OCI-LY1 (cell line): ENCODE data around the gene PCDHGB4.
"Not testable (repeated sequence)": the region's sequence is repeated elsewhere in the genome, so short reads cannot be mapped to it uniquely, and the experiment has no call there.

Experiments used
- H2AFZ ChIP-seq: fragments of 200-600 bp; sonication (generic), shearing (Covaris generic); 2 replicates; pipeline ENCODE4 v1.6.0; 2014; ENCODE audit warnings: antibody characterized with exemption, mild to moderate bottlenecking, low read length
- H3F3A ChIP-seq: fragments of 200-600 bp; sonication (generic), shearing (Covaris generic); 2 replicates; pipeline ENCODE4 v1.6.0; 2014; ENCODE audit warnings: mild to moderate bottlenecking, antibody characterized with exemption, low read length, moderate library complexity; ENCODE audit not compliant: insufficient read depth
- H3K27ac ChIP-seq: fragments of 200-600 bp; sonication (generic); 2 replicates; pipeline ENCODE4 v1.5.1; 2014; ENCODE audit warnings: low read length, mixed run types, mild to moderate bottlenecking, low read depth; ENCODE audit not compliant: poor library complexity, severe bottlenecking
- H3K27me3 ChIP-seq: fragments of 200-600 bp; sonication (generic); 2 replicates; pipeline ENCODE4 v1.6.0; 2014; ENCODE audit warnings: antibody characterized with exemption, mild to moderate bottlenecking, low read length, moderate library complexity; ENCODE audit not compliant: insufficient read depth
- H3K36me3 ChIP-seq: fragments of 200-600 bp; sonication (generic); 2 replicates; pipeline ENCODE4 v1.6.1; 2014; ENCODE audit warnings: mild to moderate bottlenecking, antibody characterized with exemption, low read length, moderate library complexity, mixed read lengths; ENCODE audit not compliant: insufficient read depth
- H3K4me1 ChIP-seq: fragments of 200-600 bp; sonication (generic); 2 replicates; pipeline ENCODE4 v1.5.1; 2014; ENCODE audit warnings: mild to moderate bottlenecking, low read length, moderate library complexity; ENCODE audit not compliant: insufficient read depth, severe bottlenecking
- H3K4me2 ChIP-seq: fragments of 200-600 bp; sonication (generic), shearing (Covaris generic); 2 replicates; pipeline ENCODE4 v1.6.1; 2014; ENCODE audit warnings: low read length
- H3K4me3 ChIP-seq: fragments of 200-600 bp; sonication (generic); 2 replicates; pipeline ENCODE4 v1.5.1; 2014; ENCODE audit warnings: low read length, low read depth, mild to moderate bottlenecking, mixed read lengths; ENCODE audit not compliant: poor library complexity, severe bottlenecking
- H3K79me2 ChIP-seq: fragments of 200-600 bp; shearing (Covaris generic); 2 replicates; pipeline ENCODE4 v1.6.1; 2016; ENCODE audit warnings: mixed run types, low read length, mixed read lengths; ENCODE audit not compliant: insufficient read depth
- H3K9ac ChIP-seq: fragments of 200-600 bp; sonication (generic), shearing (Covaris generic); 2 replicates; pipeline ENCODE4 v1.6.1; 2014; ENCODE audit warnings: mild to moderate bottlenecking, low read length, mixed read lengths
- H3K9me2 ChIP-seq: fragments of 200-600 bp; sonication (generic), shearing (Covaris generic); 2 replicates; pipeline ENCODE4 v1.6.1; 2014; ENCODE audit warnings: low read depth, mild to moderate bottlenecking, low read length, mixed read lengths
- H3K9me3 ChIP-seq: fragments of 200-600 bp; shearing (Covaris generic); 2 replicates; pipeline ENCODE4 v1.6.1; 2014; ENCODE audit warnings: low read length, mixed read lengths
- H4K20me1 ChIP-seq: fragments of 200-600 bp; sonication (generic), shearing (Covaris generic); 2 replicates; pipeline ENCODE4 v1.6.0; 2016; ENCODE audit warnings: mild to moderate bottlenecking, low read length; ENCODE audit not compliant: insufficient read depth
- EZH2 ChIP-seq: fragments of 200-600 bp; sonication (generic), shearing (Covaris generic); IDR thresholded peaks from 2 replicates; pipeline ENCODE4 v1.8.0; 2017; ENCODE audit warnings: borderline replicate concordance, mixed run types, mild to moderate bottlenecking, antibody characterized with exemption, low read length, moderate library complexity, mixed read lengths
- TF ChIP-seq, protein P1 (sequence below): fragments of 200-600 bp; sonication (generic), shearing (Covaris generic); IDR thresholded peaks from 2 replicates; pipeline ENCODE4 v1.5.1; 2017; ENCODE audit warnings: mild to moderate bottlenecking, antibody characterized with exemption, low read length, moderate library complexity, mixed read lengths

PCDHGB4 gene

DNA sequence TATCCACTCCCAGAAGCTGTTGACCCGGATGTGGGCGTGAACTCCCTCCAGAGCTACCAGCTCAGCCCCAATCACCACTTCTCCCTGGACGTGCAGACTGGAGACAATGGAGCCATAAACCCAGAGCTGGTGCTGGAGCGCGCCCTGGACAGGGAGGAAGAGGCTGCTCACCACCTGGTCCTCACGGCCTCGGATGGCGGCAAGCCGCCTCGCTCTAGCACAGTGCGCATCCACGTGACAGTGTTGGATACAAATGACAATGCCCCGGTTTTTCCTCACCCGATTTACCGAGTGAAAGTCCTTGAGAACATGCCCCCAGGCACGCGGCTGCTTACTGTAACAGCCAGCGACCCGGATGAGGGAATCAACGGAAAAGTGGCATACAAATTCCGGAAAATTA, 5.8 kb downstream of the PCDHGB4 start:
- Histone ChIP-seq H3K79me2 (no peaks in the 10 kb centered on the region), H3K9me2 (no peaks in the 10 kb centered on the region), H3K27me3 (no peaks in the 10 kb centered on the region), H3K9ac (no peak overlapping the region), H3K36me3 (no peaks in the 10 kb centered on the region), H3K4me1 (no peaks in the 10 kb centered on the region), H4K20me1 (no peaks in the 10 kb centered on the region), H3K9me3 (peaks cover 6% of the 10 kb centered on the region; the same call in 1 of the 2 replicates), H3F3A (no peaks in the 10 kb centered on the region), H3K4me2 (no peak overlapping the region), H2AFZ (no peak overlapping the region), H3K27ac (no peak overlapping the region), H3K4me3 (no peak overlapping the region)
- no peak for TF ChIP-seq EZH2
- TF ChIP-seq, protein P1, sequence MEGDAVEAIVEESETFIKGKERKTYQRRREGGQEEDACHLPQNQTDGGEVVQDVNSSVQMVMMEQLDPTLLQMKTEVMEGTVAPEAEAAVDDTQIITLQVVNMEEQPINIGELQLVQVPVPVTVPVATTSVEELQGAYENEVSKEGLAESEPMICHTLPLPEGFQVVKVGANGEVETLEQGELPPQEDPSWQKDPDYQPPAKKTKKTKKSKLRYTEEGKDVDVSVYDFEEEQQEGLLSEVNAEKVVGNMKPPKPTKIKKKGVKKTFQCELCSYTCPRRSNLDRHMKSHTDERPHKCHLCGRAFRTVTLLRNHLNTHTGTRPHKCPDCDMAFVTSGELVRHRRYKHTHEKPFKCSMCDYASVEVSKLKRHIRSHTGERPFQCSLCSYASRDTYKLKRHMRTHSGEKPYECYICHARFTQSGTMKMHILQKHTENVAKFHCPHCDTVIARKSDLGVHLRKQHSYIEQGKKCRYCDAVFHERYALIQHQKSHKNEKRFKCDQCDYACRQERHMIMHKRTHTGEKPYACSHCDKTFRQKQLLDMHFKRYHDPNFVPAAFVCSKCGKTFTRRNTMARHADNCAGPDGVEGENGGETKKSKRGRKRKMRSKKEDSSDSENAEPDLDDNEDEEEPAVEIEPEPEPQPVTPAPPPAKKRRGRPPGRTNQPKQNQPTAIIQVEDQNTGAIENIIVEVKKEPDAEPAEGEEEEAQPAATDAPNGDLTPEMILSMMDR, result no peak

DNA sequence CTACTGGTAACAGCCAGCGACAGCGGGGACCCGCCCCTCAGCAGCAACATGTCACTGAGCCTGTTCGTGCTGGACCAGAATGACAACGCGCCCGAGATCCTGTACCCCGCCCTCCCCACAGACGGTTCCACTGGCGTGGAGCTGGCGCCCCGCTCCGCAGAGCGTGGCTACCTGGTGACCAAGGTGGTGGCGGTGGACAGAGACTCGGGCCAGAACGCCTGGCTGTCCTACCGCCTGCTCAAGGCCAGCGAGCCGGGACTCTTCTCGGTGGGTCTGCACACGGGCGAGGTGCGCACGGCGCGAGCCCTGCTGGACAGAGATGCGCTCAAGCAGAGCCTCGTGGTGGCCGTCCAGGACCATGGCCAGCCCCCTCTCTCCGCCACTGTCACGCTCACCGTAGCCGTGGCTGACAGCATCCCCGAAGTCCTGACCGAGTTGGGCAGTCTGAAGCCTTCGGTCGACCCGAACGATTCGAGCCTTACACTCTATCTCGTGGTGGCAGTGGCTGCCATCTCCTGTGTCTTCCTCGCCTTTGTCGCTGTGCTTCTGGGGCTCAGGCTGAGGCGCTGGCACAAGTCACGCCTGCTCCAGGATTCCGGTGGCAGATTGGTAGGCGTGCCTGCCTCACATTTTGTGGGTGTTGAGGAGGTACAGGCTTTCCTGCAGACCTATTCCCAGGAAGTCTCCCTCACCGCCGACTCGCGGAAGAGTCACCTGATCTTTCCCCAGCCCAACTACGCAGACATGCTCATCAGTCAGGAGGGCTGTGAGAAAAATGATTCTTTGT, 7.1 kb downstream of the PCDHGB4 start:
- not testable (repeated sequence) for H2AFZ ChIP-seq, H3K36me3 ChIP-seq, H4K20me1 ChIP-seq, H3K4me1 ChIP-seq, H3F3A ChIP-seq, H3K9ac ChIP-seq, H3K4me2 ChIP-seq, H3K9me3 ChIP-seq, H3K4me3 ChIP-seq, H3K27ac ChIP-seq, H3K27me3 ChIP-seq, H3K79me2 ChIP-seq, H3K9me2 ChIP-seq

DNA sequence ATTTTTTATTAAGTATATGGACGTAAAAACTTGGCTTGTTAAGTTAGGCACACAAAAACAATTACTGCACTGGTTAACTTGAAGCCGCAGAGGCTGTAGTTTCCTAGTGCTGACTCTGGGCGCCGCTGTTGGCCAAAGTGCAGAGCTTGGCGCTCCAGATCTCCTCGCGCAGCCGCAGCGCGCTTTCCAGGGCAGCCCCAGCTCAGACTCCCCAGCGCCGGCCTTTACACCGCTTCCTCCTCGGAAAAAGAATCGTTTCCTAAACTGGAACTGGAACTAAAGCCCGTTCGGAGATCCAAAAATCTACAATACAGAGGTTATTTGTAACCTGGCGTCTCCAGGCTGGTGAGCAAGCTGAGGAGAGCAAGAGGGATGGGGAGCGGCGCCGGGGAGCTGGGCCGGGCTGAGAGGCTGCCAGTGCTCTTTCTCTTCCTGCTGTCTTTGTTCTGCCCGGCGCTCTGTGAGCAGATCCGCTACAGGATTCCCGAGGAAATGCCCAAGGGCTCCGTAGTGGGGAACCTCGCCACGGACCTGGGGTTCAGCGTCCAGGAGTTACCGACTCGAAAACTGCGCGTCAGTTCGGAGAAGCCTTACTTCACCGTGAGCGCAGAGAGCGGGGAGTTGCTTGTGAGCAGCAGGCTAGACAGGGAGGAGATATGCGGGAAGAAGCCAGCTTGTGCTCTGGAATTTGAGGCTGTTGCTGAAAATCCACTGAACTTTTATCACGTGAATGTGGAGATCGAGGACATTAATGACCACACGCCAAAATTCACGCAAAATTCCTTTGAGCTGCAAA, 10.5 kb downstream of the PCDHGB4 start, which contains the start of gene PCDHGB5:
Gene PCDHGB5 (plus strand): TSS at position 192 of the 796 bp plus-strand sequence. CDS start 181 bp downstream, at position 373.
- not testable (repeated sequence) for H3F3A ChIP-seq, H3K36me3 ChIP-seq, H3K9me2 ChIP-seq, H3K79me2 ChIP-seq, H4K20me1 ChIP-seq, H3K4me3 ChIP-seq, H3K27ac ChIP-seq, H3K4me2 ChIP-seq, H2AFZ ChIP-seq, H3K4me1 ChIP-seq, H3K9ac ChIP-seq, H3K9me3 ChIP-seq, H3K27me3 ChIP-seq

DNA sequence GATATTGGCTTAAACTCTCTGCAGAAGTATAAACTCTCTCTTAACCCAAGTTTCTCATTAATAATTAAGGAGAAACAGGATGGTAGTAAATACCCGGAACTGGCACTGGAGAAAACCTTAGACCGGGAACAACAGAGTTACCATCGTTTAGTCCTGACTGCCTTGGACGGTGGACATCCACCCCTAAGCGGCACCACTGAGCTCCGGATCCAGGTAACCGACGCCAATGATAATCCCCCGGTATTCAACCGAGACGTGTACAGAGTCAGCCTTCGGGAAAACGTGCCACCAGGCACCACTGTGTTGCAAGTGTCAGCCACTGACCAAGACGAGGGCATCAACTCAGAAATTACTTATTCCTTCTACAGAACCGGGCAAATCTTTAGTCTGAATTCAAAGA, 11.1 kb downstream of the PCDHGB4 start:
- no peaks in the 10 kb centered on the region for H3F3A ChIP-seq
- H3K4me3 ChIP-seq, result no peak overlapping the region
- H3K79me2 ChIP-seq, result no peaks in the 10 kb centered on the region

More for the DNA sequence above, 11.1 kb downstream of the PCDHGB4 start:
- Histone ChIP-seq H2AFZ (no peak overlapping the region), H3K9me2 (no peaks in the 10 kb centered on the region), H3K36me3 (no peaks in the 10 kb centered on the region), H3K4me2 (no peak overlapping the region), H3K9ac (no peak overlapping the region), H3K9me3 (peaks cover 5% of the 10 kb centered on the region; the same call in 1 of the 2 replicates), H3K4me1 (no peaks in the 10 kb centered on the region), H4K20me1 (no peaks in the 10 kb centered on the region), H3K27me3 (no peaks in the 10 kb centered on the region), H3K27ac (no peak overlapping the region)
- TF ChIP-seq, protein P1, result no peak
